GM18951 (cell line): ENCODE measurements around the gene UROS.

Experiments used
- POLR2A ChIP-seq: IDR thresholded peaks from 4 replicates; pipeline ENCODE4 v1.6.1; 2011; ENCODE audit warnings: mild to moderate bottlenecking; ENCODE audit not compliant: insufficient read length, insufficient read depth; ENCODE audit errors: extremely low read depth
- in situ Hi-C: fragments of 300-500 bp; cut with MboI; formaldehyde crosslinking; loops from one replicate; pipeline ENCODE4 v1.12.0; 2022; ENCODE audit warnings: low sequenced_read_pairs, mixed read lengths, inconsistent platforms; ENCODE audit not compliant: unreplicated experiment

The UROS gene

DNA sequence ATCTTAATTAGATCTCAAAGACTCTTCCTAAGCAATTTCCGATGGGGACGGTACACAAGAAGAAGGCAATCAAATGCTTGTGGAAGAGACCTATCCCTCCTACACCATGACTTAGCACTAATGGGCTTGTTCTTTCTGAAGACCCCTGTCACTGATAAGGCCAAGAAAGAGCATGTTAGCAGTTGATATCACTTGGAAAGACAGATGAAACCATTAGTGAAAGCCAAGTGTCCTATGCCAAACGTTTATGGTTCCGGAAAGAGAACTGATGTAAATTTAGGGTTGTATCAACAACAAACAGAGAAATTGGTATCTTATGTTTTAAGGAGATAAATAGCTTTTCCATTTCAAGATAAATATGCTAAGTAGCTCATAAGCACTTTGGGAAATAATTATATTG, 6.5 kb downstream of the UROS start:
- in situ Hi-C loops, result no loop called here
- no peak for TF ChIP-seq POLR2A

DNA sequence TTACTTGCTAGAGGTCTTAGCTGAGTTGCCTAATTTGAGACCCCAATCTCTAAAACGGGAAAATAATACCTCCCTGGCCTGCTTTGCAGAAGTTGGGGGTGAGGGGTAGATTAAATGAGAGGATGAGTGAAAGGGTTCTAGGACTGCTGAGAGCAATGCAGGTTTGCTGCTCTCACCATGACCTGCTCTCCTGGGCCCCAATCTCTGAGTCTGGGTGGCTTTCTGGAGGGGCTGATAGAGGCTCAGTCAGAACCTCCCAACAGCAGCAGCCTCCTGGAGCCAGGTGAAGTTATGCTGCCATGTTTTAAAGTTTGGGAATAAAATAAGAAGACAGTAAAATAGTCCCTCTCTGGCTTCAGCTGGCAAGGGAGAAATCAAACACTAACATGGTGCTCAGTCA, 7.3 kb downstream of the UROS start:
- in situ Hi-C loops, result no loop called here

DNA sequence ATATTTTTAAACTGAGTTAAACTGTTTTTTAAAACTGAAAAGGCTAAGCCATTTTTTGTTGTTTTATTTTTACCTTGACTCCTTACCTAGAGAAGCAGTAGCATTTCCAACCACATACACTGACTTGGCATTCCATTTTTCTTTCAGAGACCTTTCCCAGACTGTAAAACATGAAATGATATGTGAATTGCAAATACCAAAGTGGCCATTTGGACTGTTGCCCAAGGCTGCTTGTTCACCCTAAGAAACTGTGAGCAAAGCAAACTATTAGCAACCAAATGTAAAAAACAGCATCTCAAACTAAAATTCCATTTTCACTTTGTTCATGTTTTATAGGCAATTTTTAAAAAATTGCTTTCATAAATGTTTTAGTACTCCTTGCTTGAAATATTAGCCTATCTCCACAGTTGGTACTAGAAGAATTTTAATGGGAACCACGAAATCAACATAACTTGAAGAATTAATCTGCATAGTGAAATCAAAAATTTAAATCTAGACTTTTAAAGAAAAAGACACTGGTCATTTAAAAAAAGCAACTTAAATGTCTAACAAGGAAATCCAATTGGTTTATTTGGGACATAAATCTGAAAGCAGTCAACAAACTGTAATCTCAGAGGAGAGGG, 10.8 kb downstream of the UROS start:
- no peak for TF ChIP-seq POLR2A
- in situ Hi-C loops, result no loop called here

More for the DNA sequence above, 7.3 kb downstream of the UROS start:
- no peak for TF ChIP-seq POLR2A

DNA sequence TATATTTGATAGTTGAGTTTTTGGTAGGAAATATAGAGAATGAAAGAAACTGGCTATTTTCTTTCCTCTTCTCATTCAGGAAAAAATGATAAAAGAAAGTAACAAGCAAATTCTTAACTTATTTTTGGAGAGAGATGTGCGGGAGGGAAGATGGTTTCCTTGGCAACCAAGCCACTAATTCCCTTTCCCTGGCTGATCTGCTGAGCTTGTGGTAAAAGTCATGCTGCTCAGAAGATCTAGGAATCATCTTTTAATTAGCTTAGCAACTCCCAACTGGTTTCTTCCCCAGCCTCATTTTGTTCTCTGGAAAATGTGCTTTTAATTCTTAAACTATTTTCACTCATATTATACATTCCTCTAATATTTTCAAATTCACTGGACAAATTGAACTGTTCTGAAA, 11.8 kb downstream of the UROS start:
- TF ChIP-seq POLR2A, result no peak
- in situ Hi-C loops, result no loop called here

DNA sequence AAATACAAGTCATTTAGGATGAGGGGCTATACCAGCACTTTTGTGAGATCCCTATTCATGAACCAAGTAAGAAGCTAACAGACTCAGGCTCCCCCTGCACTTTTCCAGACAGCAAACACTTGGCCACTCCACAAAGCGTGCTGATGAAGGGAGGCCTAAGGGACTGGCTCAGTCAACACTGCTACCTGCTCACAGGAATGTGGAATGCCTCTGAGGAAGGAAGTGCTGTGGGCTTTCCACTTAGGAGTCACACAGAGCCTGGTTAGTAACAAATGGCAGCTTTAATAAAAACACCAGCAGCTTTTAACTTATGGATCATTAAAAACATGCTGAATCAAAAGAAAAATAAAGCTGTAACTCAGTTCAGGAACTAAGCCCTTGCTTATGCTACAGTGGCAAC, 15.0 kb downstream of the UROS start:
- in situ Hi-C loops, result no loop called here
- TF ChIP-seq POLR2A, result no peak

DNA sequence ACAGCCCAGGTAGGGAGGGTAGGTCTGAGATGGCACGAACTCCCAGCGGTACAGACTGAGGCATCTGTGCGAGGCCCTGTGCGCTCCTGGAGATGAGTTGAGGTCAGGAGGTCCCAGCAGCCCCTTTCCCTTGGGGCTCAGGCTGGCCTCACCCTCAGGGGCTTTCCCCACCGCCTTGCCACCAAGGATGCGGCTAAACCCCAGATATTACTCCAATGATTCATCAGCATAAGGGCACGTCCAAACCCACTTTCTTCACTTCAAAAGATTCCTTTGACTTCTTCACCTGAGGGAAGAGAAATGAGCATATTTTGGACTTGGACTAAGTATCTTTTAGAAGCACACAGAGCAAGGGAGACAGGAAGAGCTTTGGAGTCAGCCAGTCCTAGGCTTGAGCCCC, 20.3 kb downstream of the UROS start:
- no peak for TF ChIP-seq POLR2A
- in situ Hi-C loops, result no loop called here

DNA sequence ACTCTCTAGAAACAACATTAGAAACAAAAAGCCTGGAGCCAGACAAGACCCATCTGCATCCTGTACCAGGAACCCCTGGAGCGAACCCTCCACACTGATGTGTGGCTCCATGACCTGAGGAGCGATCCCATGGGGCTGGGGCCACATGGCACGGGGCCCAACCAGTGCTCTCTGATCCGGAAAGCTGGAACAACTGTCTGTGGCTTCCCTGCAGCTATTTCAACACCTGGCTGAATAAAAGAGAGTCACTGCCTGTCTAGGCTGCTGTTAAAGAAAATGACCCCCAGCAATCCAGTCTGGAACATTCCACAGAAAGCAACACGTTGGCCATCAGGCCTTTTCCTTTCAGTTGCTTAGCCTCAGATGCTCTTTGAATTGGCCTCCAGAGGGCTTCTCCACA, 20.9 kb downstream of the UROS start:
- TF ChIP-seq POLR2A, result no peak
- in situ Hi-C loops, result no loop called here

DNA sequence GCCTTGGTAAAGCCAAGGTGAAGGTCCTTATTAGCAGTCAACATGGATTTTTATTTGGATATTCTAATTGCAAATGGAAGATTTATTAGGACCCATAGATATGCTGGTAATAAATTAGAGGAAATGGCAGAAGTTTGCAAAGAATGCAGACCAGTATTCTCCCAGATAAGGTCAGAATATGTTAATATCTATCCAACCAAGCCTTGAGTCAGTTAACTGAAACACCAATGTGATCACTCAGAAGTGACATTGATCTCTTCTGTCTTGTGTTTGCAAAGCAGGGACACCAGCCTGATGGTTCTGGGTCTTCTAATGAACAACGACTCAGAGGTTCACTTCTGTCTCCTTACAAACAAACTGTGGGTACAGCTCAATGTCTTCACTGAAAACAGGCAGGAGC, 21.5 kb downstream of the UROS start:
- TF ChIP-seq POLR2A, result no peak
- in situ Hi-C loops, result no loop called here

DNA sequence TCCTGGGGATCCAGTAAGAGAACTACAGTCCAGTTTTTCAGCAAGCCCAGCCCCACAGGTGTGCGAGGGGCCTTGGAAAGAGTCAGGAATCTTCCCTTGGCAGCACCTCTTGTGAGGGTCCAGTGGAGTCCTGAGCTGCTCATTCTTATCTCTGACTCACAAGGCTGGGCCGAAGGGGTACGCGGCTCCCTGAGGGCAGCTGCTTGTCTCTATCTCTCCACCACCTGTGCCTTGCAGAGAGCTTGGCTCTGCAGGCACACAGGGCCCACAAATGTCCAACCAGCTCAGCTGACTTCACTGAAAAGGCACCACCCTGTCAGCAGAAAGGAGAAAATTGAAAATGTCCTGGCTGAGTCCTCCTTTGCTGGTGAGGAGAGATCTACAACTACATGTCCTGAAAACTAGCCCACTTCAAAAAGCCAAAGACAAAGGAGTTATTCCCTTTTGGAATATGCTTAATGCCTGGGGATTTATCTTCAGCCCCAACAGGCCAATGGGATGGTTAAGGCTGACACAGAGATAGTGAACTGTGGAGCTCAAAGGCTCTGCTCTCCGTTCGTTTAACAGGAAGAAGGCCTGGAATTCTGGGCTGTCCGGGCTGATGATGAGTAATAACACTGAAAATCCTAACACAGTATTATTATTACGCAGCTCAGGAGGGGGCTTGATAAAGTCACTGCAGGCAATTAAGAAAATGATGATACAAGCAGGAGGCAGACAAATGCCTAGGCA, 23.4 kb downstream of the UROS start:
- in situ Hi-C loops, result no loop called here
- TF ChIP-seq POLR2A, result no peak

DNA sequence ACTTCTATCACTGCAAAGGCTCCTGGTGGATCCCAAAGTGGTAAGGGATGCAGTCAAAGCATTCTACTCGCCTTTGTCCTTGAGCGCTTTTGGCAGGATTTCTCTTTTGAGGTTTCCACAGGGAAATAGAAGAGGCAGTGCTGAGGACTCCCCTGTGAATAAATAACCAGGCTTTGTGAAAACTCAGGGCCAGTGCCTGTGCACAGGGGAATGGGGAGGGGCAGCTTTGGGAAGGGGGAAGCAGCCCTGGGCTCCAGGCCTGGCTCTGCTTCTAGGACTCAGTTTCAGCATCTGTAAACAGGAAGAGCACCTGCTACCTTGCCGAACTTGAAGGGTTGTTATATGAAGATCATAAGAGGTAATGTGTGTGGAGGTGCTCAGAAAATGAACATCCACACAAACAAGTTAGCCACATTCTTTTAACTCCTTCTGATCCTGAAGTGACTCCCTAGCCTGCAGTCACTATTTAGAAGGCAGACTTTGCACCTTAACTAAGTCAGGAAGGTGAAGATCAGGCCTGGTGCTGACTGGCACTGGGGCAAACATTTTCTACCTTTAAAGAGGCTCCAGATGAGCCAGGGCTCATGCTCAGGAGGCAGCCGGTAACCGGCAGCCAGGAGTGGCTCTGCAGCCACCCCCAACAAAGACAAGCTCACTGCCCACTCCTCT, 24.9 kb downstream of the UROS start:
- TF ChIP-seq POLR2A, result no peak
- in situ Hi-C loops, result no loop called here

DNA sequence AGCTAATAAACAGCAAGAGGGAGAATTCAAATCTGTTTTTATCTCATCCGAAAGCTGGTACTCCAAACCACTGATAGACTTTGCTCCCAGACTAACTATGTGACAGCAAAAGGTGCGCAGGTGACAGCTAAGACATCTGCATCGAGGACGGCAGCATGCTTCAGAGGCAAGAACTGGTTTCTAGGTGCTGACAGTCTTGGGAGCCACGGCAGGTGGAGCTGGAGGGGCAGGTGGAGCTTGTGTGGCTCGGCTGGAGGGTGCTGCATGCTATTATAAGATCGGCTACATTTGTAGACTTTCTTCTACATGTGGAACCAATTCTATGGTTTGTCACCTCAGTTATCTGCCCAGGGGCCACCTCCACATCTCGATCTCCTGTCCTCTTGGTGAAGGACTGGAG, 25.6 kb downstream of the UROS start:
- in situ Hi-C loops, result no loop called here
- no peak for TF ChIP-seq POLR2A

DNA sequence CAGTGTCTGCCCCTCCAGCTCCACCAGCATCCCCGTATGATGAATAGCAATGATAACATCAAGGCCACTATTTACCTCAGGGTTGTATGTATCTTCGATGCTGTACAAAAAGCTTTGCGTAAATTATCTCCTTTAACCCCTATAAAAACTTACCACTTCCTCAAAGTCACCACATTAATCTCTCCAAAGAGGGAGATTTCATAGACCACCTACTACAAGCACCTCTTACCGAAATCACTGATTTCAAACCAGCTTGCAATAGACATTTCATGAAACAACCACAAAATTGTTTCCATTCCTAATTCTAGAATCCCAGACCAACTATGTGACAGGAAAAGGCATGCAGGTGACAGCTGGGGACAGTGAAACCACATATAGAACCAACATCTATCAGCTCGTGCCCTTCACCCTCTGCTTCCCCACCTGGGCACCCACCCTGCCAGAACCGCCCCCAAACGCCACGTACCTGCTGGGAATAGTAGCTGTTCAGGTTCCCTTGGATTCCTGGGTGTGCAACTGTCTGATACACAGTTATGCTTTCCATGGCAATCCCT, 27.3 kb downstream of the UROS start:
- in situ Hi-C loops, result no loop called here
- TF ChIP-seq POLR2A, result no peak

DNA sequence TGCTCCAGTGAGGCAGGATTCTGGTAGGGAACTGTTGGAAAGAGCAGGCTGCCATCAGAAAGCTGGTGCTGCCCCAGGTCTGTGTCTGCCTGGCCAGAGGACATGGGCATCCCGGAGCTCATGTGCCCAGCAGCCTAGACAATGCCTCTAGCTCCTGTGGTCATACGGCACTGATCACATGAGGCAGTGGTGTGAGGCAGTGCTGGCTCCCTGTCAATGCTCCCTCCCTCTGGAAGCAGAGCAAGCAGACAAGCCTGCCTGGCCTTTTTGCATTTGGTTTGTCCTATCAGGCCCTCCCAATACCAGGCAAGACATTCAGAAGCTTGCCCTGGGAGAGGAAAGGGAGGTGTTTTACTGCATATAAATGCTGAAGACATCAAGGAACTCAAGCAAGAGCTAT, 27.9 kb downstream of the UROS start:
- in situ Hi-C loops, result no loop called here
- no peak for TF ChIP-seq POLR2A

DNA sequence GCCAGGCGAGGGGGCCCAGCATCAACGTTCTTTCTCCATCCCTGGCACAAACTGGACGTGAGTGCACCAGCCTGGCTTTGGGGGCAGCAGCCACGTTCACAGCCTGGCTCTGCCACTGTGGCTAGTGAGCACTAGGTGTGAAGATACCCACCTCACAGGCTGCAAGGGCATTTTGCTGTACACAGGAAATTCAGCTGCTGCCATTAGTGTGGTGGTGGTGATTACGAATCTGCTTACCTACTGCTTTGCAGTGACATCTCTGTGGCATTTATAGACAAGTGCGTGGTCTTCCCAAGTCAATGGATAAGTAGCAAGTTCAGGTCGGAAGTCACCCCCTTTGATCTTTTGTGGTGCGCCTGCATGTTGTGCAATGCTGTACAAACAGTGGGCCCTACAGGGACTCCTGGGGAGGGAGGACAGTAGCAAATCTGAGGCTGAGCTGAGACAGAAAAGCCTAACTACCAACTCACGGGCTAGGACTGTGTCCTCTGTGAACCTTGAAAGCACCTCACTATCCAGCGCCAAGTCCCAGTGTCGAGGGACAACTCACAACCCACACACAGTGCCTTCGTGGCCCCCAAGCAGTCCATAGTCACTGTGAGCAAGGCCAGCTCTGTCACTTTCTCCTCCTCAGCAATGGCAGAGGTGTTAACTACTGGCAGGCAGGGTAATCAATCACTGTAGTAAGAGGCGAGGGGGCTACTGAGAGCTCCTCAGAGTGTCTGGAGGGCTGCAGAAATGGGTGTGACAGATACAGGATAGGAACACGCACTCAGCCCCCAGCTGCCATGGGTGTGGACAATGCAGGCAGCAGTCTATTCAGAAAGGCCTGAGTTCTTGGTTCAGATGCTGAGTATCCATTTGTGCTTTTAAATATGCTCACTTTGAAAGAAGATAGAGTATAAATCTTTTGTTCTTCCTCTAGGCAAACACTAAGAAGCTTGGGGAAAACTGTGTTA, 30.4 kb downstream of the UROS start:
- no peak for TF ChIP-seq POLR2A
- in situ Hi-C loops, result no loop called here
